WERI-Rb-1 (cell line): ENCODE measurements around the gene AK6.

Experiments
- DNase-seq: peaks from one replicate; pipeline ENCODE4 v3.0.0-alpha.2; 2020
- H3K27ac ChIP-seq: fragments of 250-450 bp; sonication (Bioruptor Pico); 2 replicates; pipeline ENCODE4 v1.5.1; 2020; ENCODE audit warnings: mild to moderate bottlenecking, moderate library complexity
- H3K27me3 ChIP-seq: fragments of 250-450 bp; sonication (Bioruptor Pico); 2 replicates; pipeline ENCODE4 v1.5.1; 2021; ENCODE audit warnings: mild to moderate bottlenecking, low read depth, moderate library complexity; ENCODE audit not compliant: insufficient read depth, severe bottlenecking
- H3K36me3 ChIP-seq: fragments of 250-450 bp; sonication (Bioruptor Pico); 2 replicates; pipeline ENCODE4 v1.5.1; 2020; ENCODE audit warnings: mild to moderate bottlenecking, moderate library complexity
- H3K4me3 ChIP-seq: 2 replicates; pipeline ENCODE4 v1.5.1; 2011; ENCODE audit warnings: low read depth, mild to moderate bottlenecking, control low read depth, low read length
- H3K9me3 ChIP-seq: fragments of 250-450 bp; sonication (Bioruptor Pico); 2 replicates; pipeline ENCODE4 v1.5.1; 2021; ENCODE audit warnings: mild to moderate bottlenecking, moderate library complexity; ENCODE audit not compliant: severe bottlenecking
- TF ChIP-seq, protein P1 (sequence below): IDR thresholded peaks from 2 replicates; pipeline ENCODE4 v1.5.1; 2011; ENCODE audit warnings: low read depth, mild to moderate bottlenecking, control low read depth, inconsistent platforms, low read length

Gene AK6

DNA sequence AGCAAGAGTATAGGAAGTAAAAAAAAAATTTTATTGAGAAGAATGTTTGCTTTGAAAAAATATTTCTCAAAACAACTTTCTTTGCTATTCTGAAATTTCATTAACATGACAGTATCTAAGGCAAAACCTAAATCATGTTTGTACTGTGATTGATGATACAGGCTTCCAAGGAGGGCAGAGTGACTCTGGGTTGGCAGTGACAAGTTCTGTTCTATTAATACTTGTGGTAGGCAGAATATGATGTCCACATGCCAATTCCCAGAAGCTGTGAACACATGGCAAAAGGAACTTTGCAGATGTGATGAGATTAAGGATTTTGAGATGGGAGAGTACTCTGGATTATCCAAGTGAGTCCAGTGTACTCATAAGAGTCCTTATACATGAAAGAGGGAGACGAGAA is 53.3 kb downstream of the AK6 start:
- no peak overlapping the region for H3K4me3 ChIP-seq
- DNase-seq: no peak
- TF ChIP-seq, protein P1, sequence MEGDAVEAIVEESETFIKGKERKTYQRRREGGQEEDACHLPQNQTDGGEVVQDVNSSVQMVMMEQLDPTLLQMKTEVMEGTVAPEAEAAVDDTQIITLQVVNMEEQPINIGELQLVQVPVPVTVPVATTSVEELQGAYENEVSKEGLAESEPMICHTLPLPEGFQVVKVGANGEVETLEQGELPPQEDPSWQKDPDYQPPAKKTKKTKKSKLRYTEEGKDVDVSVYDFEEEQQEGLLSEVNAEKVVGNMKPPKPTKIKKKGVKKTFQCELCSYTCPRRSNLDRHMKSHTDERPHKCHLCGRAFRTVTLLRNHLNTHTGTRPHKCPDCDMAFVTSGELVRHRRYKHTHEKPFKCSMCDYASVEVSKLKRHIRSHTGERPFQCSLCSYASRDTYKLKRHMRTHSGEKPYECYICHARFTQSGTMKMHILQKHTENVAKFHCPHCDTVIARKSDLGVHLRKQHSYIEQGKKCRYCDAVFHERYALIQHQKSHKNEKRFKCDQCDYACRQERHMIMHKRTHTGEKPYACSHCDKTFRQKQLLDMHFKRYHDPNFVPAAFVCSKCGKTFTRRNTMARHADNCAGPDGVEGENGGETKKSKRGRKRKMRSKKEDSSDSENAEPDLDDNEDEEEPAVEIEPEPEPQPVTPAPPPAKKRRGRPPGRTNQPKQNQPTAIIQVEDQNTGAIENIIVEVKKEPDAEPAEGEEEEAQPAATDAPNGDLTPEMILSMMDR: no peak
- H3K27ac ChIP-seq: no peak overlapping the region
- no peaks in the 10 kb centered on the region for H3K27me3 ChIP-seq
- H3K36me3 ChIP-seq: peaks cover 21% of the 10 kb centered on the region
- H3K9me3 ChIP-seq: no peaks in the 10 kb centered on the region

DNA sequence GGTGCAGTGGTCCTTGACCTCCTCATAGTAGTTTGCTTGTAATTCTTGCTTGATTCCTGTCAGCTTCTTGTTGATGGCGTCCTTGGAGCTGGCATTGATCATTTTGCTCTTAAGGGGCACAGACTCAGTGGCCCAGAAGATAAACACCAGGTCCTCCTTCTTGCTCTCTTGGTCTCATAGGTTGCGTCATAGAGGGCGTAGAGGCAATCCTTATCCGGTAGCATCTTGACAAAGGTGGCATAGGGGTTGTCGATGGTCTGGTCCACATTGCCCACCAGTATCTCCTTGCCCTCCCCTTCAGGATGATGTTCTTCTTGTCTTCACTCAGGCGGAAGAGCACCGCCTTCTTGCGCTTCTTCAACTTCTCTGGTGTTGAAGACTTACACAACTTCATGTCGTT is 55.9 kb downstream of the AK6 start:
- Histone ChIP-seq H3K9me3 (no peaks in the 10 kb centered on the region), H3K36me3 (peaks cover 30% of the 10 kb centered on the region), H3K27ac (no peak overlapping the region), H3K4me3 (no peak overlapping the region), H3K27me3 (no peaks in the 10 kb centered on the region)
- TF ChIP-seq, protein P1: no peak
- no peak for DNase-seq

- Histone ChIP-seq H3K27me3 (no peaks in the 10 kb centered on the region), H3K9me3 (no peaks in the 10 kb centered on the region), H3K27ac (no peak overlapping the region), H3K36me3 (peaks cover 30% of the 10 kb centered on the region), H3K4me3 (no peak overlapping the region)
- no peak for DNase-seq
- TF ChIP-seq, protein P1: no peak
These were observed 56.7 kb downstream of the AK6 start for GRCh38 chr5:69312459-69313160.

GRCh38 chr5:69309380-69309779 is 59.9 kb downstream of the AK6 start:
- Histone ChIP-seq H3K4me3 (no peak overlapping the region), H3K36me3 (peaks cover 30% of the 10 kb centered on the region), H3K27me3 (no peaks in the 10 kb centered on the region), H3K27ac (no peak overlapping the region), H3K9me3 (no peaks in the 10 kb centered on the region)
- no peak for DNase-seq
- TF ChIP-seq, protein P1: no peak

GRCh38 chr5:69308046-69308553 is 61.2 kb downstream of the AK6 start:
- Histone ChIP-seq H3K4me3 (no peak overlapping the region), H3K36me3 (peaks cover 25% of the 10 kb centered on the region)
- no peak for DNase-seq

More at GRCh38 chr5:69308046-69308553, 61.2 kb downstream of the AK6 start:
- TF ChIP-seq, protein P1: no peak
- H3K27me3 ChIP-seq: no peaks in the 10 kb centered on the region
- no peak overlapping the region for H3K27ac ChIP-seq
- H3K9me3 ChIP-seq: no peaks in the 10 kb centered on the region
